Renal cortical epithelial cell (primary cell): ENCODE results near the gene NOC2L. TPM values are rescaled to one million over a fixed set of nuclear protein-coding genes. Genes with fewer than 3 reads are reported as not detected.

Source experiments
- DNase-seq: peaks from one replicate; pipeline ENCODE4 v3.0.0-alpha.2; 2011; ENCODE audit warnings: low read depth
- total RNA-seq: library from RNA; depleted of rRNA; stranded (reverse); fragments of >200 nt; gene quantifications from 2 replicates; pipeline ENCODE4 v1.2.3, GENCODE V29; 2014

The NOC2L gene
- total RNA-seq, 1 donor from 2014 or later, result 59.7 TPM

DNA sequence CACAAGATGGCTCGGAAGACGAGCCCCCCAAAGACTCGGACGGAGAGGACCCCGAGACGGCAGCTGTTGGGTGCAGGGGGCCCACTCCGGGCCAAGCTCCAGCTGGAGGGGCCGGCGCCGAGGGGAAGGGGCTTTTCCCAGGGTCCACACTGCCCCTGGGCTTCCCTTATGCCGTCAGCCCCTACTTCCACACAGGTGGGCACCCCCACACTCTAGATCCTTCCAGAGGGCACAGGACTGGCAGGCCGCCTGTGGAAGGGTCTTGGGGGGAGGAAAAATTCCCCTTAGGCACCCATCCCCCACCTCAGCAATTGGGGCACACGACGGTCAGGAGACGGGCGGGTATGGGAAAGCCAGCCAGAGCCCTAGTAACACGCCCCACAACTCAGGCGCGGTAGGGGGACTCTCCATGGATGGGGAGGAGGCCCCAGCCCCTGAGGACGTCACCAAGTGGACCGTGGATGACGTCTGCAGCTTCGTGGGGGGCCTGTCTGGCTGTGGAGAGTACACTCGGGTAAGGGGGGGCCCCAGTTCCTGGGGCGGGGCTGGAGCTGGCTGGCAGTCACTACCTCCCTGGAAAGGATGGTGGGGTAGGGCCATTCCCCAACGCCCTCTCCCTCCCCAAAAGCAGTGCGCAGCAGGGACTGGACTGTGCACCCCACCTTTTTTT lies 16.1 kb downstream of the NOC2L start:
- DNase-seq, result no peak

- no peak for DNase-seq
Measured at GRCh38 chr1:942411-942821, 16.6 kb downstream of the NOC2L start.

DNA sequence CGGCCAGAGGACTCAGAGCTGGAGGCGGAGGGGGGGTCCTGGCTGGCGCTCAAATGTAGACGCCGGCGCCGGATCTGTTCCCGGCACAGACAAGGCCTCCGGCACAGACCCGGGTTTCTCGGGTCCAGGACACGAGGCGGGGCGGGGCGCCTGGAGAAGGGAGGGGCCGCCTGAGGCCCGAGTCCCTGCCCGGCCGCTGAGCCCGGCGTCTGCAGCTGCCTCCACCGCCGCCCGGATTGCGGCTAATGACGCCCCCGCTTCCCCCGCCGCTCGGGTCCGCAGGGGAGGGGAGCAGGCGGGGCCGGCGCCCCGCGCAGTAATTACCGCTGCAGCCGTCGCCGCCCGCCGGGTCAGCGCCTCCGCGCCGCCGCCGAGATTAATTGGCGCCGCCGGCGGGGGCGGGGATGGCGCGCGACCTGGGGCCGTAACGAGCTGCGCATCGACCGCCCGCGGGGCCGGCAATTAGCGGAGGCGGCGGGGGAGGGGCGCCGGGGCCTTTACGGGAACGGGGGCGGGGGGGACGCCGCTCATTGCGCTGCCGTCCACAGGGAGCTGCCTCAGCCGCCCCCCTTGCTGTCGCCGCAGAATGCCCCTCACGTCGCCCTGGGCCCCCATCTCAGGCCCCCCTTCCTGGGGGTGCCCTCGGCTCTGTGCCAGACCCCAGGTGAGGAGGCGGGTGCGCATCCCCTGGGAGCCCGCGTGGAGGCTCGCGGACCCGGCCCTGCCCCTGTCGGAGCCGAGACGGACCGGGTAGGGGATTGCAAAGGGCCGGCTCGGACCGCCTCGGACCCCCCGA lies 17.3 kb downstream of the NOC2L start:
- DNase-seq, result peak; percentile 71

DNA sequence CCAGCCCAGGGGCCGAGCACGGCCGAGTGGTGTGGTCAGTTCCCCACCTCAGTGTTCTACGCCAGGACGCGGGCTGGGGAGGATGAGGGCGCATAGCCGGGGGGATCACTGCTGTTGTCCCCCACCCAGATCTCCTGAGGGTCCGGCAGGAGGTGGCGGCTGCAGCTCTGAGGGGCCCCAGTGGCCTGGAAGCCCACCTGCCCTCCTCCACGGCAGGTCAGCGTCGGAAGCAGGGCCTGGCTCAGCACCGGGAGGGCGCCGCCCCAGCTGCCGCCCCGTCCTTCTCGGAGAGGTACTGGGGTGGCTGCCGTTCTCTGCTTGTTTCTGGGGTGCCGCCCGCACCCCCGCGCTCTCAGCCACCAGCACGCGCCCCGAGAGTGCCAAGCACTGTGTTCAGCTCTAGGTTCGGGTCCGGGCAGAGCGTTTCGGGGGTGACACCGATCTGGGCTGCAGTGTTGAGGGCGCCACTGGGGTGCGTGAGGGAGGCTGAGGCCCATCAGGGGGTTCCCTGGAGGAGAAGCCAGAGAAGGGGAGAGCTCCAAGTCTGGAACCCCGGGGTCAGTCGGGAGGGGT lies 18.0 kb downstream of the NOC2L start:
- no peak for DNase-seq

GRCh38 chr1:940107-941014 lies 18.7 kb downstream of the NOC2L start:
- DNase-seq, result peak; percentile 71

DNA sequence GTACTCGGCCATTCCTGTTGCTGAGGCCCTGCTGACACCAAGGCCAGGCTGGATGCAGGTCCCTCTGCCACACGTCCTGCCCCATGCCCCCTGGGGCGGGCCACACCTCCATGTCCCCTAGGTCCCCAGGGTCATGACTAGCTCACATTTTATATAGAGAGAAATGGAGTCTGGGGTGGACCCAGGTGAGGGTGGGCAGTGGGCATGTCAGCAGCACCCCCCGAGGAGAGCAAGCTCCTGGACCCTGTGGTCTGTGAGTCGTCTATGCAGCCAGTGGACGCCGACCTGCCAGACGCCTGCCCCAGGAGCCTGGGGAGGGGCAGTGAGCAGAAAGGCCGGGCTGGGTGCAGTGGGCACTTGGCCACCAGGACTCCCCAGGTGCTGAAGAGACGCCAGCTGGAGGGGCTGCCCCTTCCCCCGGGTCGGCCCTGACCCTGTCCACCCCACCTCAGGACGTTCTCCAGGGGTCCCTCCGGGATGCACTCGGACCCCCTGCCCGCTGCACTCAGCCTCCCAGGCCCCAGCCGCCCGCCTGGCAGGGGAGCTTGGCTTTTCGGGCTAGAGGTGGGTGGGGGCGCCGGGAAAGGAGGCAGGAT lies 19.4 kb downstream of the NOC2L start:
- DNase-seq, result no peak

- no peak for DNase-seq
Measured at GRCh38 chr1:938711-939489, 20.2 kb downstream of the NOC2L start.

DNA sequence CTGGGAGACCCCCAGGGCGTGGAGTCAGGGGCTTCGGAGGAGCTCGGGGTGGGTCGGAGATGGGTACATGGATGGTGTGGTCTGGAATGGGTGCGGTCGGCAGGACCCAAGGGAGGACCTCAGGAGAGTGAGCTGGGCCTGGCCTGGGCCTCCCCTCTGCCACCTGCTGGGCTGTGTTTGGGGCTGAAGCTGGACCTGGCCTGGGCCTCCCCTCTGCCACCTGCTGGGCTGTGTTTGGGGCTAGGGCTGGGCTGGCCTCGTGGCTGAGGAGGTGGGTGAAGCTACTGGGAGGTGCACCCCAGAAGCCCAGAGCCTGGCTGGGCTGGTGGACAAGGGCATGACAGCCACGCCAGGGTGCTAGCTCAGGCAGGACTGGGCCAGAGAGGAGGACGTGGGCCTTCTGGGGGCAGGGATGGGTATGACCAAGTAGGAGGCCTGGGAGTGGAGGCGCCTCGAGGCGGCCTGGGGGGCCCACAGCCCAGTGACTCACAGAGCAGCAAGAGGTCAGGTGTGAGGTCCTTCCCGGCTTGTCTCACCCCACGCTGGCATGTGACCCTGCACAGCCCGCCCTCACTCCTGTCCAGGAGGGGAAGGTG lies 20.9 kb downstream of the NOC2L start:
- DNase-seq, result peak; percentile 78

DNA sequence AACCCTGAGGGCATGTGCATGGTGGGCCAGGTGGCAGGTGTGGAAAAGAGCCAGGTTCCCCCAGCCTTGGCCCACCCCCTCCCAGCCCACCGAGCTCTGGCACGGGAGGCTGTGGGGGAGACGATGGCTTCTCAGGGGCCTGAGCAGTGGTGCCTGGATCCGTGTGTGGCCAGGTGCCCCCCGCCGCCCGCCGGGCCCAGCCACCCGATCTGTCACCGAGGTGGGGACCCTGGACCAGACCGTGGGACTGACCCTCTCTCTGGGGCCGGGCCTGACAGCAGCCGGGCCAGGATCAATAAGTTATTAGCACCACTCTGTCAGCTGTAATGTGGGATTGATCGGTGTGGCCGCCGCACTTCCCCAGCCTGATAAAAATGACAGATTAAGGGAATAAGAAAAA lies 21.5 kb downstream of the NOC2L start:
- DNase-seq, result no peak

GRCh38 chr1:936348-937264 lies 22.4 kb downstream of the NOC2L start:
- DNase-seq, result no peak

GRCh38 chr1:935751-936231 lies 23.3 kb downstream of the NOC2L start:
- no peak for DNase-seq

- no peak for DNase-seq
Measured at GRCh38 chr1:934991-935750, 23.9 kb downstream of the NOC2L start.

DNA sequence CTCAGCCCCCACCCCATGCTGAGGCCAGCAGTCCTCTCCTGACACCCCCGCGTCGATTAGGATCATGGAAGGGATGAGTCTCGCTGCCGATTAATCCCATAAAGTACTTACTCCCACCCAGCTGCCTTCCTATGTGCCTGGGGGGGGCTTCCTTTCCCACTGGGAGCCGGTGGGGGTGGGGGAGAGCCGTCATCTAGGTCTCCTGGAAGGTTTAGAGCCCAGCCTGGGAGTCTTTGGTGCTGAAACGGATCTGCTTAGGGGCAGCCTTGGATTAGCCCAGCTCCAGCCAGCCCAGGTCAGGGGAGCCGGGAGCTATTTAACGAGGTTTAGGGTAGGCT lies 25.5 kb downstream of the NOC2L start:
- DNase-seq, result no peak

DNA sequence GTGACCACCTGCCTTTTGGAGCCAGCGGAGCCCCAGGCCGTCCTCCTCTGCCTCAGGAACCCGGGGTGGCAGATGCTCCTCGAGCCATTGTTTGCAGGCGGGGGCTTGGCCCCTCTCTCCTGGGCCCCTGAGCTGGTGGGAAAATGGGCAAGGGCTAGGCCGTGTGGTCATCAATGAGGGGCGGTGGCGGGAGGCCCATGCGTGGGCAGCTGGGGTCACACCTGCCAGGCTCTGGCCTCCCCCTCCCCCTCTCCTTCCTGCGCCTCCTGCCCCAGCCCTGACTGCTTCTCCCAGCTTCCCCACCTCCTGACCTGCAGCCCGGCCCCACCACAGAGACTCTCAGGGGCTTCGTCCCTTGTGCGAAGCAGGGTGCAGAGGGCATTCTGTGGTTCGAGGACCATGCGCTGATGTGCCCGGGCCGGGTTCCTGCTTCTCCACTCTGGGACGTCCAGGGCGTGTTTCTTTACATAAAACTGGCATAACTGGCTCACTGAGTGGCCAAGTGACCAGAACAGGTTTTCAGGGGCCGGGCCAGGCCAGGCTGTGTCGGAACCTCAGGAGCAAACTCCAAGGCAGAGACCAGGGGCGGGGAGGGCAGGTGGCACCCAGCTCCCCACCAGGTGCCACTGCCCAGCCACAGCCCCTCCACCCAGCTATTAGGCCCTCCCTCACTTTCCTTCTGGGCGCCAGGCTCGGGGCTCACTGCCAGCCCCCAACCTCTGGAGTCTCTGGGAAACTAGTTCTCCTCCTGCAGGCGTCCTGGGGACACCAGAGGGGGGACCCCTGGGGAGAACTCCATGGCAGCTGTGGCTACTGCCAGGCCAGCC lies 26.1 kb downstream of the NOC2L start:
- no peak for DNase-seq

DNA sequence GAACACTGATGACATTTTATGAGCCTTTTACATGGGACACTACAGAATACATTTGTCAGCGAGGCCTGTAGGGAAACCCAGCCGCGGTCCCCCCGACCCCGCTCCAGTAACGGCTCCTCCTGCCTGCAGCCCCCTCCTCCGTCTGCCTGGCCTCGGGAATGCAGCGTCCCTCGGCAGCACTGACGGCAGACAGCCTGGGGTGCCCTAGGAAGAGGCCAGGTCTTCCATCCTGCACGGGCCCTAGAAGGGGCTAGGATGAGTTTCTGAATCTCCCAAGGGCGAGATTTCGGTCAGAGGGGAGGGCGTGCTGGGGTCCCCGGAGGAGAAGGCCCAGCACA lies 26.9 kb downstream of the NOC2L start:
- DNase-seq, result no peak

DNA sequence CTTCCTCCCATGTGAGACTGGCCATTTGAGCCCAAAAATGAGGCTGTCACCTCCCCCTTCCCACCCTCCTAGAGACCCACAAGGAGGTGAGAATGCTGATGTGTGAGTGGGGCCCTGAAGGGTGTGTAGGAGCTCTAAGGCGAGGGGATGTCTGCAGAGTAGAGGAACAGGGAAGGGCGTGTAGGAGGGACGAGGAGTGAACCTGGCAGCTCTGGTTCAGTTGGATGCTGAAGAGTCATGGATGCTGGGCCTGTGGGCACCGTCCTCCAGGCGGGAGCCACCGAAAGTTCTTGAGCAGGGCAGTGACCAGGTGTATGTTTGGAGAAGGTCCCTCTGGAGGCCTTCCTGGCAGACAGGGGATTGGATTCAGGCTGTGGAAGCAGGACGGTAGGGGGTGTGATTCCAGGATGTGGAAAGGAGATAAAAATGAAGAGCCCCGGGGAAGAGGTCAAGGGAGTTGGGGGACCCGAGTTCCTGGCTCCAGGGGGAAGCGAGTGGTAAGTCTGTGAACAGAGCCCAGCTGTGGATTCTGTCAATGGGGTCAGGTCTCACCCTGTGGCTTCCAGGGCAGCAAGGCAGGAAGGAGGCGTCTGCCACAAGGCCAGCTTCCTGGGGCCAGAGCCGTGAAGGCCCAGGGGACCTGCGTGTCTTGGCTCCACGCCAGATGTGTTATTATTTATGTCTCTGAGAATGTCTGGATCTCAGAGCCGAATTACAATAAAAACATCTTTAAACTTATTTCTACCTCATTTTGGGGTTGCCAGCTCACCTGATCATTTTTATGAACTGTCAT lies 27.5 kb downstream of the NOC2L start:
- DNase-seq, result no peak

DNA sequence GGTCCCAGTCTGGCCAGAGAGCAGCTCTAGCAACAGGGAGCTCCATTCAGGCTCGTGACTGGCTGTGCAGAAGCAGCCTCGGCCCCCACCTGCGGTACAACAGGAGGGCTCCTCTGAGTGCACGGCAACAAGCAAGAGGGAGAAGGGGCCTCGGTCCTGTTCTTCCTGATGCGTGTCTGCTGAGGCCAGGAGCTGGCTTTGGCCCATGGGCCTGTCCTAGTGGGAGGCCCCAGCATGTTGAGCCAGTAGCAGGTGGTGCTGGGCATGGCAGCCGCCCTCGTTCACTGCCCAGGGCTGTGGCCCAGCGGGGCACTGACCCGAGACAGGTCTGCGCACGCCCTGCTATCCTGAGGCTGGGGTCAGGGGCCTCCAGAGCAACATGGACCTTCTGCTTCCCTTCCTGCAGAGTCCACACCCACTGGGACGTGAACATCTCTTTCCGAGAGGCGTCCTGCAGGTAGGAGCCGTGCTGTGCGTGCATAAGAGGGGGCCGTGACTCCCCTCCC lies 28.4 kb downstream of the NOC2L start:
- no peak for DNase-seq
